ENCODE data around the gene S100A7.

DNA sequence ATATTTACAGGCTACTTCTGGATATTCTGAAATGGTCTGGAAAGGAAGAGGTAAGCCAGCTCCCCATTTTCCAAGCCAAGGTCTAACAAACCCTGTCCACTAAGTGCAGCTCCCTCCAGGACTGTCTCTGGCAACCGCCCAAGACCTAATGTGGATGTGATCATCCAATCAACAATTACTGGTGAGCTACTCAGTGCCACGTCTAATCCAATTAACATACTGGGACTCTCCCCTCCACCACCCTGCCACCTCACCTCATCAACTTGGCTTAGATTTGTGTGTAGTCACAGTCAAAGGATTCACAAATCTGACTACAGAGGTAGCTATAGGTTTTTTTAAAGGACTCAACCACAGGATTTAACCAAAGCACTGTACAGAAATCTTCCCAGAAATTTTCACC, 25.4 kb upstream of the S100A7 start:
- TF ChIP-seq, protein P1, sequence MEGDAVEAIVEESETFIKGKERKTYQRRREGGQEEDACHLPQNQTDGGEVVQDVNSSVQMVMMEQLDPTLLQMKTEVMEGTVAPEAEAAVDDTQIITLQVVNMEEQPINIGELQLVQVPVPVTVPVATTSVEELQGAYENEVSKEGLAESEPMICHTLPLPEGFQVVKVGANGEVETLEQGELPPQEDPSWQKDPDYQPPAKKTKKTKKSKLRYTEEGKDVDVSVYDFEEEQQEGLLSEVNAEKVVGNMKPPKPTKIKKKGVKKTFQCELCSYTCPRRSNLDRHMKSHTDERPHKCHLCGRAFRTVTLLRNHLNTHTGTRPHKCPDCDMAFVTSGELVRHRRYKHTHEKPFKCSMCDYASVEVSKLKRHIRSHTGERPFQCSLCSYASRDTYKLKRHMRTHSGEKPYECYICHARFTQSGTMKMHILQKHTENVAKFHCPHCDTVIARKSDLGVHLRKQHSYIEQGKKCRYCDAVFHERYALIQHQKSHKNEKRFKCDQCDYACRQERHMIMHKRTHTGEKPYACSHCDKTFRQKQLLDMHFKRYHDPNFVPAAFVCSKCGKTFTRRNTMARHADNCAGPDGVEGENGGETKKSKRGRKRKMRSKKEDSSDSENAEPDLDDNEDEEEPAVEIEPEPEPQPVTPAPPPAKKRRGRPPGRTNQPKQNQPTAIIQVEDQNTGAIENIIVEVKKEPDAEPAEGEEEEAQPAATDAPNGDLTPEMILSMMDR (IDR thresholded peaks at IDR 0.05), result no peak
- TF ChIP-seq ZFX (IDR thresholded peaks at IDR 0.05; ENCODE audit: borderline replicate concordance), result no peak
